Measurements from ENCODE around the gene TF. TPM values are rescaled to one million over a fixed set of nuclear protein-coding genes. Genes with fewer than 3 reads are reported as not detected.

The TF gene
- total RNA-seq, 1 donor from 2014 or later: 3.1 TPM

DNA sequence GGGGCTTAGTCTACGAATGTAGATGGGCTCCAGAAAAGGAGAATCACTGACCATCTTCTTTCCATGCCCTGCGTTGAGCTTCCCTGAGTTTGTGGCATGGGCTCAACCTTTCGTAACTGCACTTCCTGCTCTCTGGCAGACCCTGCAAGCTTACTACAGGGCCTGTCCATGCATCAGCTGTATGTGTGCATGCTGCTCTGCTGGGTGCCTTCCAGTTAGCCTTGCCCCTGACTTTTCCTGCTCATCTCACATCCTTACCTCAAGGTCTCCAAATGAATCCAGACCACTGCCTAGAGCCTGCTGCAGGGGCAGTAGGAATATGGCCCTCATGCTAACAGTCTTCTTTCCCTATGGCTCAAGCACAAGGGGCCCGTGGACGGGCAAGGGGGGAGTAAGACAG, 2.0 kb upstream of the TF start:
- no peaks in the 10 kb centered on the region for H3K9me3 ChIP-seq (ENCODE audit: control insufficient read depth in 3 of 3, low read length in 3 of 3)
- H3K27me3 ChIP-seq (ENCODE audit: control insufficient read depth in 3 of 3, insufficient read depth in 3 of 3, low read length in 3 of 3): peaks cover 25 to 35% (median 27%) of the 10 kb centered on the region in 3 donors
- no peak overlapping the region for H3K27ac ChIP-seq (ENCODE audit: low read depth, low read length)
- H3K36me3 ChIP-seq (ENCODE audit: control insufficient read depth in 3 of 3, insufficient read depth in 3 of 3, low read length in 3 of 3): no peaks in the 10 kb centered on the region
- H3K4me1 ChIP-seq (ENCODE audit: control insufficient read depth in 3 of 3, insufficient read depth in 3 of 3, low read length in 3 of 3): peaks cover 0 to 4% (median 0%) of the 10 kb centered on the region in 3 donors
- H3K9ac ChIP-seq (ENCODE audit: low read depth in 1 of 3, low read length in 3 of 3): no peak overlapping the region
- H3K4me3 ChIP-seq (ENCODE audit: low read length in 3 of 3): no peak overlapping the region

DNA sequence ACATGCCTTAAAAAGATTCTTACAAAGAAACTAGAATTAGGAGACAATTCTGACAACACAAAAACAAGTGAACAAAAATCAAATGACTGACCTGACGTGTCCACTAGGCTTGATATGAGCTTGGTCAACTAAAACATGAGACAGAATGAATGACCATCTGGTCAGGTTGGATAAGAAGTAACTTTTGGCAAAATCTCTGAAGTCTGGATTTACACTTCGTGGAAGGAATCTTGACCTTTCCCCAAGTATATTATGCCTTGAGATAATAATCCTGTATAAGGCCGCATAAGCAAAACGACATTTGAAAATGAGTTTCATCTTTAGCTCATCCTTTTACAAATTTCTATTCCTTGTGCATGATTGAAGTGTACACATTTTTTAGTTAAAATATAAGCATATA, 1.1 kb upstream of the TF start:
- no peaks in the 10 kb centered on the region for H3K36me3 ChIP-seq (ENCODE audit: control insufficient read depth in 3 of 3, insufficient read depth in 3 of 3, low read length in 3 of 3)
- no peak overlapping the region for H3K4me3 ChIP-seq (ENCODE audit: low read length in 3 of 3)
- H3K9me3 ChIP-seq (ENCODE audit: control insufficient read depth in 3 of 3, low read length in 3 of 3): no peaks in the 10 kb centered on the region
- H3K4me1 ChIP-seq (ENCODE audit: control insufficient read depth in 3 of 3, insufficient read depth in 3 of 3, low read length in 3 of 3): peaks cover 0 to 4% (median 0%) of the 10 kb centered on the region in 3 donors
- H3K27ac ChIP-seq (ENCODE audit: low read depth, low read length): no peak overlapping the region
- no peak overlapping the region for H3K9ac ChIP-seq (ENCODE audit: low read depth in 1 of 3, low read length in 3 of 3)
- H3K27me3 ChIP-seq (ENCODE audit: control insufficient read depth in 3 of 3, insufficient read depth in 3 of 3, low read length in 3 of 3): peaks cover 25 to 35% (median 27%) of the 10 kb centered on the region in 3 donors

DNA sequence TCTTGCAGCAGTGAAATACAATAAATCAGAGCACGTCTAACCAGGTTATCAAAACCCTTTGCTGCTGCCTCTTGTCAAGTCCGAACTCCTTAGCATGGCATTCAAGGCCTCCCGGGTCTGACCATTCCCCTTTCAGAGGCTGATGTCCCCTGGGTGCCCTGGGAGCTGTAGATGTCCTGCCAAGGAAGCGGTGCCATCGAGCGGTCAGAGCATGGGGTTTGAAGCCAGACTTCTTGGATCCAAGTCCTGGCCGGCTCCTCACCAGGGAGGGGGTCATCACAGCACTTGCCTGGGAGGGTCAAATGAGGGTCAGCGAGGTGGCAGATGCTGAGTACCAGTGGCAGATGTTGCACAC, 496 bp downstream of the TF start:
- Histone ChIP-seq H3K27ac (ENCODE audit: low read depth, low read length) (no peak overlapping the region), H3K36me3 (ENCODE audit: control insufficient read depth in 3 of 3, insufficient read depth in 3 of 3, low read length in 3 of 3) (no peaks in the 10 kb centered on the region), H3K4me1 (ENCODE audit: control insufficient read depth in 3 of 3, insufficient read depth in 3 of 3, low read length in 3 of 3) (peaks cover 0 to 4% (median 0%) of the 10 kb centered on the region in 3 donors), H3K9me3 (ENCODE audit: control insufficient read depth in 3 of 3, low read length in 3 of 3) (no peaks in the 10 kb centered on the region), H3K9ac (ENCODE audit: low read depth in 1 of 3, low read length in 3 of 3) (no peak overlapping the region), H3K27me3 (ENCODE audit: control insufficient read depth in 3 of 3, insufficient read depth in 3 of 3, low read length in 3 of 3) (peaks cover 25 to 35% (median 27%) of the 10 kb centered on the region in 3 donors), H3K4me3 (ENCODE audit: low read length in 3 of 3) (no peak overlapping the region)

DNA sequence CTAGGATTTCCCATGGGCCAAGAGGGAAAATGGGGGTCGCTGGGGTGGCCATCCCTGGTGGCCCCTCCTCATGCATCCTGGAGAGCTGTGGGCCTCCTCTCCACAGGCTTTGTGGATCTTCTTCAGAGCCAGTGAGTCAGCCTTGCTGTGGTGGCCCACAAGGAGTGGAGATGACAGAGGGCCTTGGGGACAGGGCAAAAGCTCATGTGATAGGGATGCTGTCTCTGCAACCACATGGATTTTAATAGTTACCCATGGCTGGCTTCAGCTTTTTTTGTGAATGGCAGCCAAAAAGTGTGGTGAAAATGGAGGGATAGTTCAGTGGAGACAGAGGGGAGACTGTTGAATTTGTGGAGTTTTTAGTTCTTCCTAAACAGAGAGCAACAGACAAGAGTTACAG, 1.2 kb downstream of the TF start:
- Histone ChIP-seq H3K4me3 (ENCODE audit: low read length in 3 of 3) (no peak overlapping the region), H3K27ac (ENCODE audit: low read depth, low read length) (no peak overlapping the region), H3K9me3 (ENCODE audit: control insufficient read depth in 3 of 3, low read length in 3 of 3) (no peaks in the 10 kb centered on the region), H3K4me1 (ENCODE audit: control insufficient read depth in 3 of 3, insufficient read depth in 3 of 3, low read length in 3 of 3) (peaks cover 0 to 4% (median 0%) of the 10 kb centered on the region in 3 donors), H3K9ac (ENCODE audit: low read depth in 1 of 3, low read length in 3 of 3) (no peak overlapping the region), H3K27me3 (ENCODE audit: control insufficient read depth in 3 of 3, insufficient read depth in 3 of 3, low read length in 3 of 3) (peaks cover 25 to 35% (median 27%) of the 10 kb centered on the region in 3 donors), H3K36me3 (ENCODE audit: control insufficient read depth in 3 of 3, insufficient read depth in 3 of 3, low read length in 3 of 3) (no peaks in the 10 kb centered on the region)

DNA sequence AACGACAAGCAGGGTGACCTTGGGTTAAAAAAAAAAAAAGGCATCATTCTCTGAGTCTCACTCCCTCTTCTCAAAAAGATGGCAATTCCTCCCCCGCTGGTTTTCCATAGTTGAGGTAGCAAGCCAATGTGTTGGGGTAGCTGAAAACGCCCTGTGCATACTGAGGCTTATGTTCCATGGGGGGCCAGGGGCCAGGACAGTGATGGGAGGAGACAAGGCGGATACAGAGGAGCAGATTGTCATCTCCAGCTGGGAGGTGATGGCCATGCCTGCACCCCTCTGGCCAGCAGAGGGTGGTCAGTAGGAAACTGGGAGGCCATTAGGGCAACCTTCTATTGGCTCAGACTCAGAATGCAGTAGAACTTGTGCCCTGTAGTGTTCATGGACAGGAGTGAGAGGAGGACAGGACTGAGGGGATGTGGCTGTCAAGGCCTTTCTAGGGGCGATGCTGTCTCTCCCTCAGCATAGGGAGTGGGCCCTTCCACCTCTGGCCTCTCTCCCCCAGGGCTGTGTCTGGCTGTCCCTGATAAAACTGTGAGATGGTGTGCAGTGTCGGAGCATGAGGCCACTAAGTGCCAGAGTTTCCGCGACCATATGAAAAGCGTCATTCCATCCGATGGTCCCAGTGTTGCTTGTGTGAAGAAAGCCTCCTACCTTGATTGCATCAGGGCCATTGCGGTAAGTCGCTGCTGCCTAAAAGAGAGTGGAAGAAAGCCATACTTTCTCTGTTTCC, 1.9 kb downstream of the TF start:
- Histone ChIP-seq H3K9me3 (ENCODE audit: control insufficient read depth in 3 of 3, low read length in 3 of 3) (no peaks in the 10 kb centered on the region), H3K4me3 (ENCODE audit: low read length in 3 of 3) (no peak overlapping the region), H3K27ac (ENCODE audit: low read depth, low read length) (no peak overlapping the region), H3K4me1 (ENCODE audit: control insufficient read depth in 3 of 3, insufficient read depth in 3 of 3, low read length in 3 of 3) (peaks cover 0 to 4% (median 0%) of the 10 kb centered on the region in 3 donors), H3K27me3 (ENCODE audit: control insufficient read depth in 3 of 3, insufficient read depth in 3 of 3, low read length in 3 of 3) (peaks cover 25 to 35% (median 27%) of the 10 kb centered on the region in 3 donors), H3K36me3 (ENCODE audit: control insufficient read depth in 3 of 3, insufficient read depth in 3 of 3, low read length in 3 of 3) (no peaks in the 10 kb centered on the region), H3K9ac (ENCODE audit: low read depth in 1 of 3, low read length in 3 of 3) (no peak overlapping the region)

DNA sequence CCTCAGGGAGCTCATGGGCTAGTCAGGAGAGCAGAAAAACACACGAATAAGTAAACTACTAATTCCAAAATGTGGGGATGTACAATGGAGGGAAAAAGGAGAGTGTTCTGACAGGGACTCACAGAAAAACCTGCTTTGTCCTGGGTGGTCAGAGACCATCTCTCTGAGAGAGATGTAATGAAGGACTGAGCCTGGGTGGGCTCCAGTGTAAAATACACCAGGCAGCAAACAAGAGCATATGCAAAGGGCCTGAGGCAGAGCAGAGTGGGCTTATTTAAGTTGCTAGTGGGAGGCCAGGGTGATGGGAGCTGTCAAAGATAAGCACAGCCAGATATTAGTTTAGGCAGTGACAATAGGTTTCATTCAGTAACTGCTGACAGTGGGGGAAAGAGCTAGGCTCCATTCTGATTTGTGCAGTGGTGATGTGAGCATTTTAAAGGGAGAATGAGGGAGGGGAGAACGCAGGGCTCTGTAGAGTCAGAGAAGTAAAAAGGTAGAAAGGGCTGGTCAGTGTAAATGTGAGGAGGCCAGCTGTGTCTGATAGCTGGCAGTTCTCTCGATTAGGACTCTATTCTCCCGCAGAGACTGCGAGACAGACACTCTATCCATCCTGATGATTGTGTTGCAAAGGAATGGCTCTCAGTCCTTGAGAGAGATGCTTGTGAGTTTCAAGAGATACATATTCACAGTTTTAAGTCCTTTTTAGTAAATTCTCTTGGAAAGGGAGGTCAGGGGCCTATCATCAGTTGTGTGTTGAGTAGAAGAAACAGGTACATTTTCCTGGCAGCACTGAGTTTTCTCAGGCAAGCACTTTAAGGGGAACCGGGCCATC, 3.5 kb downstream of the TF start:
- Histone ChIP-seq H3K4me1 (ENCODE audit: control insufficient read depth in 3 of 3, insufficient read depth in 3 of 3, low read length in 3 of 3) (peaks cover 0 to 4% (median 0%) of the 10 kb centered on the region in 3 donors), H3K9ac (ENCODE audit: low read depth in 1 of 3, low read length in 3 of 3) (no peak overlapping the region), H3K27ac (ENCODE audit: low read depth, low read length) (no peak overlapping the region), H3K36me3 (ENCODE audit: control insufficient read depth in 3 of 3, insufficient read depth in 3 of 3, low read length in 3 of 3) (no peaks in the 10 kb centered on the region), H3K9me3 (ENCODE audit: control insufficient read depth in 3 of 3, low read length in 3 of 3) (no peaks in the 10 kb centered on the region), H3K27me3 (ENCODE audit: control insufficient read depth in 3 of 3, insufficient read depth in 3 of 3, low read length in 3 of 3) (peaks cover 24 to 25% (median 25%) of the 10 kb centered on the region in 3 donors), H3K4me3 (ENCODE audit: low read length in 3 of 3) (no peak overlapping the region)

DNA sequence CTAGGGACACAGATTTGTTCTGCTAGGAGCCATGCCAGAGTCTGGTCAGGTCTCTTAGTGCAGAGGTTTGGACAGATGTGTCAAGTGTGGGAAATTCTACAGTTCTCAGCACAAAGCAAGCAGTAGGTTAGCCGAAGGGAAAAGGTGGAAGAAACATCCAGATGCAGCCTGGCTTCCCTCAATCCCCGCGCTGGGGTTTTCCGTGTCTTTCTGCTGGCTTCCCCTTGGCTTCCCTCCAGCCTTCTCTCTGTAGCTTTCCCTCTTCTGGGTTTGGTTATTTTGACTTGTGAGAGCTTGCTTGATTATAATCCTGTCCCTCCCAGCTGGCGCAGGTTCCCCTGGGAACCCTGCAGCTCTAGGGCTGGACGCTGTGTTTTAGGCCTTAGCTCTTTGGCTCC, 4.1 kb downstream of the TF start:
- Histone ChIP-seq H3K4me3 (ENCODE audit: low read length in 3 of 3) (no peak overlapping the region), H3K9ac (ENCODE audit: low read depth in 1 of 3, low read length in 3 of 3) (no peak overlapping the region), H3K27ac (ENCODE audit: low read depth, low read length) (no peak overlapping the region), H3K9me3 (ENCODE audit: control insufficient read depth in 3 of 3, low read length in 3 of 3) (no peaks in the 10 kb centered on the region), H3K4me1 (ENCODE audit: control insufficient read depth in 3 of 3, insufficient read depth in 3 of 3, low read length in 3 of 3) (peaks cover 0 to 4% (median 0%) of the 10 kb centered on the region in 3 donors), H3K36me3 (ENCODE audit: control insufficient read depth in 3 of 3, insufficient read depth in 3 of 3, low read length in 3 of 3) (no peaks in the 10 kb centered on the region), H3K27me3 (ENCODE audit: control insufficient read depth in 3 of 3, insufficient read depth in 3 of 3, low read length in 3 of 3) (peaks cover 22 to 25% (median 25%) of the 10 kb centered on the region in 3 donors)

DNA sequence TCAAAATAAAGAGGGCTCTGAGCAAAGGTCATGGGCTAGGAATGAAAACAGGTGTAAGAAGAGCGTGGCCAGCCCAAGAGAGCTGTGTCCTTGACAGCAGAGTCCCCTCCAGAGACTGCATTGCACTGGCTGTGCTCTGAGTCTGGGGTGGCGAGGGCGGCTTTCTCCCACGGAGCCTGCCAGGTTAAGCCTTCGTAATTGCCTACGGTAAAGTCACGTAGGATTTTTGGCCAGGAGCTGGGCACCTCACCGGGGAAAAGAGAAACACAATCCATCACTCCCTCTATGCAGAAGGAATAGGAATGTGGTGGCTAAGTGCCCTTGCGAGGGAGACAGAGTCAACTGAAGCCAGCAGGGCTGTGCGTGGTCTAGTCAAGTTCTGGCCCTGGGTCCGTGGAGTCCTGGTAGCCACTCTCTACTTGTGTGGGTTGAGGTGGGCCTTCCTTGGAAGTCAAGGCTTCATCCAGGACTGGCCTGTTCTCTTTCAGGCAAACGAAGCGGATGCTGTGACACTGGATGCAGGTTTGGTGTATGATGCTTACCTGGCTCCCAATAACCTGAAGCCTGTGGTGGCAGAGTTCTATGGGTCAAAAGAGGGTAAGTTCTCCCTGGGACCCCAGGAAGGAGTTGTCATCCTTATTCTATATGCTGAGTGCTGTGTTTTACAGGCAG, 7.0 kb downstream of the TF start:
- no peaks in the 10 kb centered on the region for H3K36me3 ChIP-seq (ENCODE audit: control insufficient read depth in 3 of 3, insufficient read depth in 3 of 3, low read length in 3 of 3)

DNA sequence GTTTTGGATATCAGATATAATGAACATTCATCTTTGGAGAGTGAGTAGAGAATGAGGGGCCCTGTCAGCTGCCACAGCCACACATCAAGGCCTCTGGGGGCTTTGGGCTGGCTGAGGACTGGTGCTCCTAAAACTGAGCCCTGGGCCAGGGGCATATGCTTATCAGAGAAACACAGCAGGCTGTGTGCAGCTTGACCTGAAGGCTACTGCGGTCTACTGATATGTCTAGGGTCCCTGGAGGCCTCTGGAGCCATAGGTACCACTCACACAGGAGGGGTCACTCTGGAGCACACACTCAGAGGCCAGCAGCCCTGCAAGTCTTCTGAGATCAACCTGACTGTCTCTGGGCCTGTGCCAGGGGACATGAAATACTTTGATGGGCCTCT, 7.6 kb downstream of the TF start:
- Histone ChIP-seq H3K4me3 (ENCODE audit: low read length in 3 of 3) (no peak overlapping the region), H3K36me3 (ENCODE audit: control insufficient read depth in 3 of 3, insufficient read depth in 3 of 3, low read length in 3 of 3) (no peaks in the 10 kb centered on the region), H3K4me1 (ENCODE audit: control insufficient read depth in 3 of 3, insufficient read depth in 3 of 3, low read length in 3 of 3) (no peaks in the 10 kb centered on the region), H3K27me3 (ENCODE audit: control insufficient read depth in 3 of 3, insufficient read depth in 3 of 3, low read length in 3 of 3) (no peaks in the 10 kb centered on the region), H3K9ac (ENCODE audit: low read depth in 1 of 3, low read length in 3 of 3) (no peak overlapping the region), H3K9me3 (ENCODE audit: control insufficient read depth in 3 of 3, low read length in 3 of 3) (no peaks in the 10 kb centered on the region), H3K27ac (ENCODE audit: low read depth, low read length) (no peak overlapping the region)

More for the DNA sequence above, 7.0 kb downstream of the TF start:
- no peak overlapping the region for H3K4me3 ChIP-seq (ENCODE audit: low read length in 3 of 3)
- no peak overlapping the region for H3K27ac ChIP-seq (ENCODE audit: low read depth, low read length)
- no peaks in the 10 kb centered on the region for H3K4me1 ChIP-seq (ENCODE audit: control insufficient read depth in 3 of 3, insufficient read depth in 3 of 3, low read length in 3 of 3)
- peaks cover 0 to 2% (median 0%) of the 10 kb centered on the region in 3 donors for H3K27me3 ChIP-seq (ENCODE audit: control insufficient read depth in 3 of 3, insufficient read depth in 3 of 3, low read length in 3 of 3)
- H3K9ac ChIP-seq (ENCODE audit: low read depth in 1 of 3, low read length in 3 of 3): no peak overlapping the region
- H3K9me3 ChIP-seq (ENCODE audit: control insufficient read depth in 3 of 3, low read length in 3 of 3): no peaks in the 10 kb centered on the region

DNA sequence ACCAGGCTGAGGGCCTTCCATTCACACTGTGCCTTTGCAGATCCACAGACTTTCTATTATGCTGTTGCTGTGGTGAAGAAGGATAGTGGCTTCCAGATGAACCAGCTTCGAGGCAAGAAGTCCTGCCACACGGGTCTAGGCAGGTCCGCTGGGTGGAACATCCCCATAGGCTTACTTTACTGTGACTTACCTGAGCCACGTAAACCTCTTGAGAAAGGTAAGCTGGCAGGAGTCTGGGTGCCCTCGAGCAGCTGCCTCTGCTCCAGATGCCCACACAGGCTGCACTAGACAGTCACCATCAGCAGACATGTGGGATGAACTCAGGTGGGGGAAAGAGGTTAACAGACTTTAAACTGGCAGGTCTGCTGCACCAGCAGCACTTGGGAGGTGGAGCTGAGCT, 8.3 kb downstream of the TF start:
- Histone ChIP-seq H3K9ac (ENCODE audit: low read depth in 1 of 3, low read length in 3 of 3) (no peak overlapping the region), H3K36me3 (ENCODE audit: control insufficient read depth in 3 of 3, insufficient read depth in 3 of 3, low read length in 3 of 3) (no peaks in the 10 kb centered on the region), H3K27ac (ENCODE audit: low read depth, low read length) (no peak overlapping the region), H3K27me3 (ENCODE audit: control insufficient read depth in 3 of 3, insufficient read depth in 3 of 3, low read length in 3 of 3) (no peaks in the 10 kb centered on the region), H3K9me3 (ENCODE audit: control insufficient read depth in 3 of 3, low read length in 3 of 3) (no peaks in the 10 kb centered on the region), H3K4me1 (ENCODE audit: control insufficient read depth in 3 of 3, insufficient read depth in 3 of 3, low read length in 3 of 3) (no peaks in the 10 kb centered on the region), H3K4me3 (ENCODE audit: low read length in 3 of 3) (no peak overlapping the region)

All from skeletal muscle tissue (tissue), 4 donors.